Type B pancreatic cell (in vitro differentiated cells): Measurements from ENCODE around the gene SLTM. TPM values are rescaled to one million over a fixed set of nuclear protein-coding genes. Genes with fewer than 3 reads are reported as not detected.
"Not testable (repeated sequence)": the region's sequence is repeated elsewhere in the genome, so short reads cannot be mapped to it uniquely, and the experiment has no call there.

Experiments used
- DNase-seq: peaks from one replicate; pipeline ENCODE4 v3.0.0; 2021; ENCODE audit warnings: mixed read lengths; ENCODE audit not compliant: unreplicated experiment; ENCODE audit errors: extremely low spot score
- H3K27ac Mint-ChIP-seq: 2 replicates; pipeline ENCODE4 v1.8.0; 2021; ENCODE audit warnings: mild to moderate bottlenecking, mixed read lengths
- H3K27me3 Mint-ChIP-seq: 2 replicates; pipeline ENCODE4 v1.8.0; 2021; ENCODE audit warnings: mixed read lengths
- H3K36me3 Mint-ChIP-seq: 2 replicates; pipeline ENCODE4 v1.8.0; 2021; ENCODE audit warnings: mixed read lengths
- H3K4me1 Mint-ChIP-seq: one replicate; pipeline ENCODE4 v1.8.0; 2021; ENCODE audit warnings: mixed read lengths; ENCODE audit not compliant: unreplicated experiment
- H3K4me3 Mint-ChIP-seq: 2 replicates; pipeline ENCODE4 v1.8.0; 2021; ENCODE audit warnings: mild to moderate bottlenecking, mixed read lengths
- H3K9me3 Mint-ChIP-seq: 2 replicates; pipeline ENCODE4 v1.8.0; 2021; ENCODE audit warnings: mixed read lengths
- CTCF ChIP-seq: fragments of 200-600 bp; sonication (generic); conservative IDR thresholded peaks from 2 replicates; pipeline ENCODE4 v1.5.0; 2021; ENCODE audit warnings: antibody characterized with exemption, mild to moderate bottlenecking
- total RNA-seq: library from RNA; stranded (reverse); gene quantifications from 2 replicates; pipeline ENCODE4 v1.2.1, GENCODE V29; 2021; ENCODE audit warnings: low replicate concordance

The SLTM gene
- total RNA-seq, 1 donor from 2014 or later: 103 TPM

- peaks cover 3% of the 10 kb centered on the region for H3K36me3 Mint-ChIP-seq
- no peaks in the 10 kb centered on the region for H3K9me3 Mint-ChIP-seq
- no peak overlapping the region for H3K4me3 Mint-ChIP-seq
- no peaks in the 10 kb centered on the region for H3K27me3 Mint-ChIP-seq
- H3K4me1 Mint-ChIP-seq: no peaks in the 10 kb centered on the region
- no peak for TF ChIP-seq CTCF
- DNase-seq: no peak
- H3K27ac Mint-ChIP-seq: no peak overlapping the region
Measured at GRCh38 chr15:58924327-58924726, 9.2 kb downstream of the SLTM start.

DNA sequence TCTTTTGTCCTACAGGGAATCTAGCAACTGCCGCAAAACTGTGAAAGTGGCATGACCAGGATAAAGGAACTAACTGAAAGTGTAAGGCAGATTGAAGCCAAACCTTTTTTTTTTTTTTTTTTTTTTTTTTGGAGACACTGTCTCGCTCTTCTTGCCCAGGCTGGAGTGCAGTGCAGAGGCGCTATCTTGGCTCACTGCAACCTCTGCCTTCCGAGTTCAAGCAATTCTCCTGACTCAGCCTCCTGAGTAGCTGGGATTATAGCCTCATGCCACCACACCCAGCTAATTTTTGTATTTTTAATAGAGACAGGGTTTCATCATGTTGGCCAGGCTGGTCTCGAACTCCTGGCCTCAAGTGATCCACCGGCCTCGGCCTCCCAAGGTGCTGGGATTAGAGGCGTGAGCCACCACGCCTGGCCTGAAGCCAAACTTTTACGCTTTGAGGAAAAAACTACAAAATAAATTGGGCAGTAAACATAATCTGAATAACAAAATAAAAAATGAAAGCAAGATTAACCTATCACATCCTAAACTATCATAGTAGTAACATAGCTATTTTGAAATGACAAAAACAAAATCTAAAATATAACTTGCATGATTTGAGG is 9.7 kb downstream of the SLTM start:
- Mint-ChIP-seq H3K4me3 (no peak overlapping the region), H3K36me3 (peaks cover 3% of the 10 kb centered on the region)

DNA sequence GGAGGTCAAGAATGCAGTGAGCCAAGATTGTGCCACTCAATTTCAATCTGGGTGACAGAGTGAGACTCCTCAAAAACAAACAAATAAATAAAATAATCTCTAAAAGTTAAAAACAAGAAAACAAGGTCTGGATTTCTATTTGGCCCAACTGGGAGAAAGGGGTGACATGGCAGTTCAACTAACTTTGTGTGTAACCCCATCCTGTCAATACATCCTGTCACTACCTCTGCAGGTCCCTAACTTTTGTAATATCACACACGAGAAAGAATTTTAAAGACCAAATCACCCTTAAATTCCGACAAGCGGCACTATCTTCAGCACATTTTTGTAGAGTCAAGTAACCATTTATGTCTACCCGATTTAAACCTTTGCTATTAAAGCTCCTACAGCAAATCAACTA is 10.2 kb downstream of the SLTM start:
- TF ChIP-seq CTCF: no peak
- Mint-ChIP-seq H3K27ac (no peak overlapping the region), H3K4me3 (no peak overlapping the region), H3K4me1 (no peaks in the 10 kb centered on the region), H3K9me3 (no peaks in the 10 kb centered on the region), H3K36me3 (peaks cover 3% of the 10 kb centered on the region), H3K27me3 (no peaks in the 10 kb centered on the region)
- no peak for DNase-seq

More for the DNA sequence above, 9.7 kb downstream of the SLTM start:
- H3K27ac Mint-ChIP-seq: no peak overlapping the region
- no peaks in the 10 kb centered on the region for H3K27me3 Mint-ChIP-seq
- no peaks in the 10 kb centered on the region for H3K9me3 Mint-ChIP-seq
- no peak for TF ChIP-seq CTCF
- H3K4me1 Mint-ChIP-seq: no peaks in the 10 kb centered on the region
- no peak for DNase-seq

- no peaks in the 10 kb centered on the region for H3K27me3 Mint-ChIP-seq
- no peak for TF ChIP-seq CTCF
- no peaks in the 10 kb centered on the region for H3K4me1 Mint-ChIP-seq
- no peak overlapping the region for H3K27ac Mint-ChIP-seq
- H3K36me3 Mint-ChIP-seq: peaks cover 8% of the 10 kb centered on the region
- DNase-seq: no peak
- H3K4me3 Mint-ChIP-seq: no peak overlapping the region
- H3K9me3 Mint-ChIP-seq: no peaks in the 10 kb centered on the region
Measured at GRCh38 chr15:58921267-58921790, 12.2 kb downstream of the SLTM start.

DNA sequence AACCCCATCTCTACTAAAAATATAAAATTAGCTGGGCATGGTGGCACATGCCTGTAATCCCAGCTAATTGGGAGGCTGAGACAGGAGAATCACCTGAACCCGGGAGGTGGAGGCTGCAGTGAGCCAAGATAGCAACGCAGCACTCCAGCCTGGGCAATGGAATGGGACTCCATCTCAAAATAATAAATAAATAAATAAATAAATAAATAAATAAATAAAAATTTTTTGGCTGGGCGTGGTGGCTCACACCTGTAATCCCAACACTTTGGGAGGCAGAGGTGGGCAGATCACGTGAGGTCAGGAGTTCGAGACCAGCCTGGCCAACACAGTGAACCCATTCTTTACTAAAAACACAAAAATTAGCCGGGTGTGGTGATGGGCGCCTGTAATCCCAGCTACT is 13.0 kb downstream of the SLTM start:
- H3K27ac Mint-ChIP-seq, H3K27me3 Mint-ChIP-seq, H3K4me3 Mint-ChIP-seq, H3K9me3 Mint-ChIP-seq, H3K4me1 Mint-ChIP-seq, DNase-seq: not testable (repeated sequence)
- H3K36me3 Mint-ChIP-seq: peaks cover 11% of the 10 kb centered on the region

GRCh38 chr15:58919232-58919631 is 14.2 kb downstream of the SLTM start:
- DNase-seq: no peak
- no peak overlapping the region for H3K27ac Mint-ChIP-seq
- TF ChIP-seq CTCF: no peak
- H3K27me3 Mint-ChIP-seq: no peaks in the 10 kb centered on the region
- H3K9me3 Mint-ChIP-seq: no peaks in the 10 kb centered on the region
- peaks cover 3% of the 10 kb centered on the region for H3K4me1 Mint-ChIP-seq
- peaks cover 19% of the 10 kb centered on the region for H3K36me3 Mint-ChIP-seq
- no peak overlapping the region for H3K4me3 Mint-ChIP-seq
